Lower leg skin (tissue), 3 donors: ENCODE measurements around the gene SNAI1.

Experiments
- CTCF ChIP-seq, 3 donors: fragments of 450-650 bp; IDR thresholded peaks; one replicate each; pipeline ENCODE4 v1.5.1; 2016; ENCODE audit warnings: antibody characterized with exemption in 3 of 3, mild to moderate bottlenecking in 3 of 3, moderate library complexity in 2 of 3
- POLR2A ChIP-seq, 2 donors: fragments of 450-650 bp; IDR thresholded peaks; one replicate each; pipeline ENCODE4 v1.6.1; 2016 to 2017; ENCODE audit warnings: antibody characterized with exemption in 2 of 2, mild to moderate bottlenecking in 1 of 2, moderate library complexity in 1 of 2

- no peak for TF ChIP-seq CTCF (IDR thresholded peaks at IDR 0.05)
- no peak for TF ChIP-seq POLR2A (IDR thresholded peaks at IDR 0.05)
Observed at GRCh38 chr20:49964964-49965780, 17.6 kb upstream of the SNAI1 start.
